PC-3 (cell line): ENCODE results near the gene SERPINI1.

Experiments used
- EZH2 ChIP-seq: fragments of 300-600 bp; sonication (generic); IDR thresholded peaks from one replicate; pipeline ENCODE4 v1.6.1; 2017; ENCODE audit warnings: antibody characterized with exemption, mild to moderate bottlenecking, low read length; ENCODE audit not compliant: unreplicated experiment
- EZH2phosphoT487 ChIP-seq: fragments of 300-600 bp; sonication (generic); IDR thresholded peaks from 2 replicates; pipeline ENCODE4 v1.6.1; 2018; ENCODE audit warnings: mild to moderate bottlenecking, antibody characterized with exemption, low read length, borderline replicate concordance
- TF ChIP-seq, protein P1 (sequence below): fragments of 300-600 bp; sonication (generic); conservative IDR thresholded peaks from 2 replicates; pipeline ENCODE4 v1.5.1; 2017; ENCODE audit warnings: antibody characterized with exemption, low read depth, mild to moderate bottlenecking, low read length

DNA sequence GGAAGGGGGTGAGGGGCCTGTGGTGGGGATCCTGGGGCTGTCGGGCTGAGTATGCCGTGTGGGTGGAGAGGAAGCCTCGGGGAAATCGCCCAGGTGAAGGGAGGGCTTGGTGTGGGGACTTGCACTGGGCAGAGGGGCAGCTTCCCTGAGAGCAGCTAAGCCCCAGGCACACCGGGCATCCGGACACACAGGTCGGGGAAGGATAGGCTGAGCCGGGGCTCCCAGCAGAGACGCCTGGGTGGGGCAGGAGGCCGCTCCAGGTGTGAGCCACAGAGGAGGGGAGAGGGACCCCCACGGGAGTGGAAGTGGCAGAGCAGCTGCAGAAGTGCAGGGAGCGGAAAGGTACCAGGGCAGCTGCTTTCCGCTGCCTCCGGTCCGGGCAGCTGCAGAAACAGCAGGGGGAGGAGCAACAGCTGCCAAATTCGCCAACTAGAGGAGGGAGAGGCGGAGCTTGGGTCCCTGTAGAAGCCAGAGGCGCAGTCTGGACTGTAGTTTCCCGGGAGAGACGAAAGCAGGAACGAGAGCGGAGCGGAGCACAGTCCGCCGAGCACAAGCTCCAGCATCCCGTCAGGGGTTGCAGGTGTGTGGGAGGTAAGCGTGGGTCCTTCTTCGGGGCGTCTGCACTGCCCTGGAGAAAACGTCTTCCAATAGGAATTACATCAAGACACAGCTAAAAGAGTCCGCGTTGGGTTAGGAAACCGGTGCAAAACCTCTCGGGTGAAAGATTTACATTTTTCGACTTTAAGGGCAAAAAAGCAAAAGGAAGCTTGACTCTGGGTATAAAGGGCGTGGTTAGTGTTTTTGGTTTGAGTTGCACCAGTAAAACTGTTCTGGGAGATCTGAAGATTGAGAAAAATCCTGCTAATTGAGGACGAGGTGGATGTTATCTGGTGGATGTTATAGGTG lies at the start of gene SERPINI1:
- TF ChIP-seq EZH2phosphoT487 (no peak), EZH2 (no peak)
- TF ChIP-seq, protein P1, sequence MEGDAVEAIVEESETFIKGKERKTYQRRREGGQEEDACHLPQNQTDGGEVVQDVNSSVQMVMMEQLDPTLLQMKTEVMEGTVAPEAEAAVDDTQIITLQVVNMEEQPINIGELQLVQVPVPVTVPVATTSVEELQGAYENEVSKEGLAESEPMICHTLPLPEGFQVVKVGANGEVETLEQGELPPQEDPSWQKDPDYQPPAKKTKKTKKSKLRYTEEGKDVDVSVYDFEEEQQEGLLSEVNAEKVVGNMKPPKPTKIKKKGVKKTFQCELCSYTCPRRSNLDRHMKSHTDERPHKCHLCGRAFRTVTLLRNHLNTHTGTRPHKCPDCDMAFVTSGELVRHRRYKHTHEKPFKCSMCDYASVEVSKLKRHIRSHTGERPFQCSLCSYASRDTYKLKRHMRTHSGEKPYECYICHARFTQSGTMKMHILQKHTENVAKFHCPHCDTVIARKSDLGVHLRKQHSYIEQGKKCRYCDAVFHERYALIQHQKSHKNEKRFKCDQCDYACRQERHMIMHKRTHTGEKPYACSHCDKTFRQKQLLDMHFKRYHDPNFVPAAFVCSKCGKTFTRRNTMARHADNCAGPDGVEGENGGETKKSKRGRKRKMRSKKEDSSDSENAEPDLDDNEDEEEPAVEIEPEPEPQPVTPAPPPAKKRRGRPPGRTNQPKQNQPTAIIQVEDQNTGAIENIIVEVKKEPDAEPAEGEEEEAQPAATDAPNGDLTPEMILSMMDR = no peak
